Nephron progenitor cell (in vitro differentiated cells): Measurements from ENCODE around the gene SNX25.
A peak's percentile ranks its signal among the peaks of the same experiment; 100 is the strongest.

Experiments
- DNase-seq: peaks from one replicate; pipeline ENCODE4 v3.0.0; 2021
- H3K27ac Mint-ChIP-seq: 2 replicates; pipeline ENCODE4 v1.8.0; 2021; ENCODE audit warnings: mild to moderate bottlenecking, moderate library complexity, mixed read lengths
- H3K27me3 Mint-ChIP-seq: 2 replicates; pipeline ENCODE4 v1.8.0; 2021; ENCODE audit warnings: mild to moderate bottlenecking, low read depth, mixed read lengths; ENCODE audit not compliant: poor library complexity
- H3K36me3 Mint-ChIP-seq: 2 replicates; pipeline ENCODE4 v1.8.0; 2021; ENCODE audit warnings: low read depth, mixed read lengths
- H3K4me1 Mint-ChIP-seq: 2 replicates; pipeline ENCODE4 v1.8.0; 2021; ENCODE audit warnings: mixed read lengths
- H3K4me3 Mint-ChIP-seq: 2 replicates; pipeline ENCODE4 v1.8.0; 2021; ENCODE audit warnings: mild to moderate bottlenecking, moderate library complexity, mixed read lengths
- H3K9me3 Mint-ChIP-seq: 2 replicates; pipeline ENCODE4 v1.8.0; 2021; ENCODE audit warnings: mild to moderate bottlenecking, moderate library complexity, mixed read lengths
- TF ChIP-seq, protein P1 (sequence below): fragments of 200-600 bp; sonication (generic); IDR thresholded peaks from 2 replicates; pipeline ENCODE4 v1.5.0; 2021; ENCODE audit warnings: antibody characterized with exemption

SNX25 gene

GRCh38 chr4:185209031-185209851, at the start of gene SNX25:
Gene SNX25, plus strand, starts transcription at chr4:185209598. Its CDS starts 229 bp downstream, at chr4:185209827.
- H3K27me3 Mint-ChIP-seq, result peaks cover 15% of the 10 kb centered on the region
- H3K36me3 Mint-ChIP-seq, result peaks cover 9% of the 10 kb centered on the region
- peak within 1 kb of the TSS; percentile 92 for H3K4me3 Mint-ChIP-seq
- peaks cover 9% of the 10 kb centered on the region for H3K9me3 Mint-ChIP-seq
- TF ChIP-seq, protein P1, sequence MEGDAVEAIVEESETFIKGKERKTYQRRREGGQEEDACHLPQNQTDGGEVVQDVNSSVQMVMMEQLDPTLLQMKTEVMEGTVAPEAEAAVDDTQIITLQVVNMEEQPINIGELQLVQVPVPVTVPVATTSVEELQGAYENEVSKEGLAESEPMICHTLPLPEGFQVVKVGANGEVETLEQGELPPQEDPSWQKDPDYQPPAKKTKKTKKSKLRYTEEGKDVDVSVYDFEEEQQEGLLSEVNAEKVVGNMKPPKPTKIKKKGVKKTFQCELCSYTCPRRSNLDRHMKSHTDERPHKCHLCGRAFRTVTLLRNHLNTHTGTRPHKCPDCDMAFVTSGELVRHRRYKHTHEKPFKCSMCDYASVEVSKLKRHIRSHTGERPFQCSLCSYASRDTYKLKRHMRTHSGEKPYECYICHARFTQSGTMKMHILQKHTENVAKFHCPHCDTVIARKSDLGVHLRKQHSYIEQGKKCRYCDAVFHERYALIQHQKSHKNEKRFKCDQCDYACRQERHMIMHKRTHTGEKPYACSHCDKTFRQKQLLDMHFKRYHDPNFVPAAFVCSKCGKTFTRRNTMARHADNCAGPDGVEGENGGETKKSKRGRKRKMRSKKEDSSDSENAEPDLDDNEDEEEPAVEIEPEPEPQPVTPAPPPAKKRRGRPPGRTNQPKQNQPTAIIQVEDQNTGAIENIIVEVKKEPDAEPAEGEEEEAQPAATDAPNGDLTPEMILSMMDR, result no peak
- peak within 1 kb of the TSS; percentile 85 for H3K27ac Mint-ChIP-seq
- peak; percentile 93 for DNase-seq
- peaks cover 48% of the 10 kb centered on the region for H3K4me1 Mint-ChIP-seq

GRCh38 chr4:185165605-185166063, 43.8 kb upstream of the SNX25 start:
- no peak overlapping the region for H3K27ac Mint-ChIP-seq
- H3K4me1 Mint-ChIP-seq, result peaks cover 9% of the 10 kb centered on the region
- no peaks in the 10 kb centered on the region for H3K27me3 Mint-ChIP-seq
- TF ChIP-seq, protein P1, result no peak
- H3K9me3 Mint-ChIP-seq, result peaks cover 10% of the 10 kb centered on the region
- no peak for DNase-seq
- H3K4me3 Mint-ChIP-seq, result no peak overlapping the region
- H3K36me3 Mint-ChIP-seq, result peaks cover 46% of the 10 kb centered on the region

DNA sequence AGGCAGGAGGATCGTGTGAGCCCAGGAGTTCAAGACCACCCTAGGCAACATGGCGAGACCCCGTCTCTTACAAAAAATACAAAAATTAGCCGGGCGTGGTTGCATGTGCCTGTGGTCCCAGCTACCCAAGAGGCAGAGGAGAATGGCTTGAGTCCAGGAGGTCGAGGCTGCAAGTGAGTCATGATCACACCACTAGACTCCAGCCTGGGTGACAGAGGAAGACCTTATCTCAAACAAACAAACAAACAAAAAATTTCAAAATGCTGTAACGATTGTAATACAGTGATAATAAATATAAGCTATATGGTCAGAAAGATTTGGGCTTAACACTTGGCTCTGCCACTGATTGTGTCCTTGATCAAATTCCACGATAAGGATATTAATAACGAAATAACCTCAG, 42.2 kb upstream of the SNX25 start:
- peaks cover 15% of the 10 kb centered on the region for H3K4me1 Mint-ChIP-seq
- no peak overlapping the region for H3K4me3 Mint-ChIP-seq
- no peak overlapping the region for H3K27ac Mint-ChIP-seq
- peaks cover 10% of the 10 kb centered on the region for H3K9me3 Mint-ChIP-seq
- TF ChIP-seq, protein P1, result no peak
- DNase-seq, result no peak
- H3K36me3 Mint-ChIP-seq, result peaks cover 48% of the 10 kb centered on the region
- H3K27me3 Mint-ChIP-seq, result no peaks in the 10 kb centered on the region

DNA sequence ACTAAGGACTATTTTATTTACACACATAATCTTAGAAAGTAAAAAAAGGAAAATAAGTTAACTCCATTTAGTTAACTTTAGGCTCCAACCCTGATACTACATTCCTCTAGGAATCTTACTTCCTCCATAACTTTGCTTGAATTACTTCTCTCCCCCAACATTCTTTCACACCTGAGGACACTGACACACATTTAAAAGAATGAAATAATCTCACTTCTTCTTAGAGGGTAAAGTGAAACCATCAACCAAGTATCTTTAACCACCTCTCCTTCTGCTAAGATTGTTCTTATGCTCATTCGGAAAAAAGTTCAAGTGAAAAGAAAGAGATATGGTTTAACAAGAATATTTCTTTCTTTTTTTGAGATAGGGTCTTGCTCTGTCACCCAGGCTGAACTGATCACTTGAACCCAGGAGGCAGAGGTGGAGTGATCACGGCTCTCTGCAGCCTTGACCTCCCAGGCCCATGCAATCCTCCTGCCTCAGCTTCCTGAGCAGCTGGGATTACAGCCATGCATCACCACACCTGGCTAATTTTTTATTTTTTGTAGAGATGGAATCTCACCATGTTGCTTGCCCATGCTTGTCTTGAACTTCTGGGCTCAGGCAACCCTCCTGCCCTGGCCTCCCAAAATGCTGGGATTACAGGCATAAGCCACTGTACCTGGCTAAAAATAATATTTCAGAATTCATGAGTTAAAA, 37.9 kb upstream of the SNX25 start:
- Mint-ChIP-seq H3K4me3 (no peak overlapping the region), H3K27me3 (peaks cover 2% of the 10 kb centered on the region), H3K4me1 (peaks cover 6% of the 10 kb centered on the region), H3K36me3 (peaks cover 59% of the 10 kb centered on the region), H3K27ac (peak overlapping the region; percentile 1), H3K9me3 (peaks cover 10% of the 10 kb centered on the region)
- no peak for DNase-seq
- TF ChIP-seq, protein P1, result no peak

DNA sequence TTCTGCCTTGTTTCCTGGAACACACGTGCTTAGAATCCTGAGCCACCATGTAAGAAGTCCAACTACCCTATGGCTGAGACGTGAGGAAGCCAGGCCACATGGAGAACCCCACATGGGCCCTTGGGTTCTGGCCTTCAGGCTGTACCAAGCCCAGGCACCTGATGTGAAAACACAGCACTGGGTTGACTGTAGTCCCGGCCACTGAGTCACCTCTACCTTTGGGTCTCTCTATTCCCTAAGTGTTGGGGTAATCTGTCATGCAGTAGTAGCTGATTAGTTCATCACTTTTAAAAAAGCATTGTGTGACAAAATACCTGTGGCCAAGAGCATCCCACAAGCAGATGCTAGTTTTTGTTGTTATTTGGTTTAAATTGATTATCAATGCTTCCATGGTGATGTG, 29.9 kb upstream of the SNX25 start:
- Mint-ChIP-seq H3K4me1 (peaks cover 7% of the 10 kb centered on the region), H3K27ac (no peak overlapping the region), H3K4me3 (no peak overlapping the region), H3K27me3 (peaks cover 2% of the 10 kb centered on the region), H3K36me3 (peaks cover 15% of the 10 kb centered on the region), H3K9me3 (no peaks in the 10 kb centered on the region)
- TF ChIP-seq, protein P1, result no peak
- no peak for DNase-seq
